Activated naive CD8-positive, alpha-beta T cell treated with anti-CD3 and anti-CD28 coated beads for 36 hours (primary cell): Measurements from ENCODE around the gene RNGTT. TPM values are rescaled to one million over a fixed set of nuclear protein-coding genes. Genes with fewer than 3 reads are reported as not detected.
"Not testable (repeated sequence)": the region's sequence is repeated elsewhere in the genome, so short reads cannot be mapped to it uniquely, and the experiment has no call there.

ENCODE experiments used
- DNase-seq: peaks from one replicate; pipeline ENCODE4 v3.0.0; 2021
- H3K27ac Mint-ChIP-seq: one replicate; pipeline ENCODE4 v1.8.0; 2022; ENCODE audit warnings: mild to moderate bottlenecking, moderate library complexity, mixed read lengths
- H3K27me3 Mint-ChIP-seq: one replicate; pipeline ENCODE4 v1.8.0; 2022; ENCODE audit warnings: mild to moderate bottlenecking, mixed read lengths
- H3K36me3 Mint-ChIP-seq: one replicate; pipeline ENCODE4 v1.8.0; 2021; ENCODE audit warnings: mild to moderate bottlenecking, mixed read lengths
- H3K4me1 Mint-ChIP-seq: one replicate; pipeline ENCODE4 v1.8.0; 2021; ENCODE audit warnings: mixed read lengths
- H3K4me3 Mint-ChIP-seq: one replicate; pipeline ENCODE4 v1.8.0; 2022; ENCODE audit warnings: mild to moderate bottlenecking, moderate library complexity, mixed read lengths
- H3K9me3 Mint-ChIP-seq: one replicate; pipeline ENCODE4 v1.8.0; 2022; ENCODE audit warnings: mixed read lengths
- total RNA-seq, 2 experiments: library from RNA; stranded (reverse); gene quantifications; one replicate each; pipeline ENCODE4 v1.2.3, GENCODE V29; 2021

RNGTT gene
- total RNA-seq, 2 experiments from 2014 or later: 19.7 to 20.9 TPM

DNA sequence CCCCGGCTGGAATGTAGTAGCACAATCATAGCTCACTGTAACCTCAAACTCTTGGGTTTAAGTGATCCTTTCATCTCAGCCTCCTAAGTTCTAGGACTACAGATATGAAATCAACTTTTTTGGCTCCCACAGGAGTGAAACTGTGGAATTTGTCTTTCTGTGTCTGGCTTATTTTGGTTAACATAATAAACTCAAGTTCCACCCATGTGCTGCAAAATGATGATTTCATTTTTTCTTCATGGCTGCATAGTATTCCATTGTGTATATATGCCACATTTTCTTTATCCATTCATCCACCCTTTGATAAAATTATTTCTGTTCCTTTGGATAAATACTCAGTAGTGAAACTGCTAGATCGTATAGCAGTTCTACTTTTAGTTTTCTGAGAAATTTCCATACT, 29.9 kb downstream of the RNGTT start:
- H3K4me1 Mint-ChIP-seq: no peaks in the 10 kb centered on the region
- peaks cover 71% of the 10 kb centered on the region for H3K36me3 Mint-ChIP-seq
- peaks cover 39% of the 10 kb centered on the region for H3K9me3 Mint-ChIP-seq
- DNase-seq: no peak
- H3K4me3 Mint-ChIP-seq: no peak overlapping the region
- no peaks in the 10 kb centered on the region for H3K27me3 Mint-ChIP-seq
- no peak overlapping the region for H3K27ac Mint-ChIP-seq

GRCh38 chr6:88932019-88932418, 31.4 kb downstream of the RNGTT start:
- Mint-ChIP-seq H3K9me3 (peaks cover 30% of the 10 kb centered on the region), H3K36me3 (peaks cover 58% of the 10 kb centered on the region)
- not testable (repeated sequence) for H3K4me3 Mint-ChIP-seq, H3K4me1 Mint-ChIP-seq, H3K27ac Mint-ChIP-seq, H3K27me3 Mint-ChIP-seq, DNase-seq

- no peaks in the 10 kb centered on the region for H3K9me3 Mint-ChIP-seq
- no peaks in the 10 kb centered on the region for H3K27me3 Mint-ChIP-seq
- no peak overlapping the region for H3K27ac Mint-ChIP-seq
- no peak overlapping the region for H3K4me3 Mint-ChIP-seq
- H3K4me1 Mint-ChIP-seq: peaks cover 1% of the 10 kb centered on the region
- no peak for DNase-seq
- H3K36me3 Mint-ChIP-seq: peaks cover 27% of the 10 kb centered on the region
These were observed 40.5 kb downstream of the RNGTT start for GRCh38 chr6:88922775-88923548.

GRCh38 chr6:88921734-88922133, 41.7 kb downstream of the RNGTT start:
- Mint-ChIP-seq H3K4me3 (no peak overlapping the region), H3K36me3 (peaks cover 34% of the 10 kb centered on the region), H3K27ac (no peak overlapping the region), H3K27me3 (no peaks in the 10 kb centered on the region), H3K4me1 (peaks cover 10% of the 10 kb centered on the region), H3K9me3 (no peaks in the 10 kb centered on the region)
- DNase-seq: no peak

DNA sequence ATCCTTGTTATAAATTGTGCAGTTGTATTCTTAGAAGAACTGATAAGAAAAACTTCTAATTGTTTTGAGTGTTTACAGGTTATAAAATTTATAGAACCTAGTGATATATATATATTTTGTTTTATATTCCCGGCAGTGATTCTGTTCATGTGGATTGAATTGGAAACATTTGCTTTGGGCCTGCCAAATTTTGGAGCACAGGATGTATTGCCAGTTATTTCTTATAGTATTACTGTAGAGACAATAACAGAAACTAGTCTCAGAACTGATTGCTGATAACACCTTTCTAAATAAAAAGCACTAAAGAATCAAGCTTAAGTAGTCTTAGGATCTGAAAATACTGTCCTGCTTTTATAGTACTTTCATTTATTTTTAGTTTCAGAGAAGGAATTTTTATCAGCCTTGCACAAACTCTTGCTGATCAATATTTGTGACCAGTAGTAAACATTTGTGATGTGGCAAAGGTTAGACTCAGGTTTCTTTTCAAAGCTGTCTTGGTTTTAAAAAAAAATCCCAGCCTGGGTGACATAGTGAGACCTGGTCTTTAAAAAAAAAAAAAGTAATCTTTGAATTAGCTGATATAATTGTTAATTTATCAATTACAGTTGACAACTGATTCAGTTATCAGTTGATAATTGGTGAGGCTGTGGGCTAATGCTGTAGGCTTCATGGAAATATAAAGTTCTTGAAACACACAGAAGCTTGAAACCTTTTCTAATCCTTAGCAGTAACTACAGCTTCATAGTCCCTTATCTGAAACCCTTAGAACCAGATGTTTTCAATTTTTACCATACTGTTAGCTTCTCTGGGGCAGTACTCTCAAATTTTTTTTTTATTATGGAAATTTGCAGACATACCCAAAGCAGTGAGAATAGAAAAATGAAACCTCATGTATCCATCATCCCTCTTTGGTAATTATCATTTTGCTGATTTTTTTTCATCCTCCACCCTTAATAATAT, 42.4 kb downstream of the RNGTT start:
- DNase-seq: no peak
- Mint-ChIP-seq H3K27ac (no peak overlapping the region), H3K27me3 (no peaks in the 10 kb centered on the region), H3K4me3 (no peak overlapping the region), H3K9me3 (no peaks in the 10 kb centered on the region), H3K36me3 (peaks cover 34% of the 10 kb centered on the region), H3K4me1 (peaks cover 11% of the 10 kb centered on the region)

- Mint-ChIP-seq H3K4me1 (peaks cover 15% of the 10 kb centered on the region), H3K27ac (no peak overlapping the region), H3K27me3 (no peaks in the 10 kb centered on the region), H3K4me3 (no peak overlapping the region), H3K36me3 (peaks cover 42% of the 10 kb centered on the region), H3K9me3 (peaks cover 3% of the 10 kb centered on the region)
- DNase-seq: no peak
These were observed 43.3 kb downstream of the RNGTT start for GRCh38 chr6:88920088-88920487.

GRCh38 chr6:88919032-88919431, 44.4 kb downstream of the RNGTT start:
- H3K36me3 Mint-ChIP-seq: peaks cover 46% of the 10 kb centered on the region
- H3K9me3 Mint-ChIP-seq: peaks cover 3% of the 10 kb centered on the region
- H3K4me3 Mint-ChIP-seq: no peak overlapping the region
- DNase-seq: no peak
- no peak overlapping the region for H3K27ac Mint-ChIP-seq
- H3K4me1 Mint-ChIP-seq: peaks cover 22% of the 10 kb centered on the region
- no peaks in the 10 kb centered on the region for H3K27me3 Mint-ChIP-seq

DNA sequence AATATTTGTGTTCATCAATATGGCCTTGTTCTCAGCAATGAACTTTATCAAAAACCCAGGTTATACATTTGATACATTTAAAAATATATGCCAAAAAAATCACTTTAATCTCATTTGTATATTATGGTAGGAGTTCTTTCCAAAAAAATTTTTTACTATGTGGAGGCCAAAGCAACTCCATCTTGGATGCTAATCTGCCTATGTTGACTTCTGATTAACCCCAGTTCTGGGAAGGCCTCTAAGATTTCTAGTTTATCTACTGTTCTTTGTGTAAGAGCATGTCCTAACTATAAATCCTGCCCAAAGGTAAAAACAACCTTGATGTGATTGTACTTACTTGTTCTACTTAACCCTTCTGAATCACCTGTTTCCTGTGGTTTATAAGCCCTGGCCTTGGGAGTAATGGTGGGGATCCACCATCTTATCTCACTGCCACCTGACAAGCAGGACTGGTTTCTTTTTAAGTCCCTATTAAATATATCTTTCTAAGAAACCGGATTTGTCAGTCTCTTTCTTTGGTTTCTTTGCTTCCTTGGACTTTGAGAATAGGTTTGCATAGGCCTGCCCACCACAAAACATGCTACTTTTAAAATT, 46.7 kb downstream of the RNGTT start:
- Mint-ChIP-seq H3K4me1 (peaks cover 34% of the 10 kb centered on the region), H3K27ac (no peak overlapping the region), H3K4me3 (no peak overlapping the region), H3K9me3 (peaks cover 3% of the 10 kb centered on the region), H3K27me3 (no peaks in the 10 kb centered on the region), H3K36me3 (peaks cover 45% of the 10 kb centered on the region)
- DNase-seq: no peak

DNA sequence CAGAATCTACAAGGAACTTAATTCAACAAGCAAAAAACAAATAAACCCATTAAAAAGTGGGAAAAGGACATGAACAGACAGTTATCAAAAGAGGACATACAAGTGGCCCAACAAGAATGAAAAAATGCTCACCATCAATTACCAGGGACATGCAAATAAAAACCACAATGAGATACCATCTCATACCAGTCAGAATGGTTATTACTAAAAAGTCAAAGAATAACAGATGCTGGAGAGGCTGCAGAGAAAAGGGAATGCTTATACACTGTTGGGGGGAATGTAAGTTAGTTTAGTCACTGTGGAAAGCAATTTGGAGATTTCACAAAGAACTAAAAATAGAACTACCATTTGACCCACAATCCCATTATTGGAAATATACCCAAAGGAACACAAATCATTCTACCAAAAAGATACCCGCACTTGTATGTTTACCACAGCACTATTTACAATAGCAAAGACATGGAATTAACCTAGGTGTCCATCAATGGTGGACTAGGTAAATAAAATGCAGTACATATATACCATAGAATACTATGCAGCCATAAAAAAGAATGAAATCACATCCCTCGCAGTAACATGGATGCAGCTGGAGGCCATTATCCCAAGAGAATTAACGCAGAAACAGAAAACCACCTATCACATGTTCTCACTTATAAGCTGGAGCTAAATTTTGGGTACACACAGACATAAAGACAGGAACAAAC, 48.4 kb downstream of the RNGTT start:
- H3K4me1 Mint-ChIP-seq: peaks cover 47% of the 10 kb centered on the region
- H3K27ac Mint-ChIP-seq: no peak overlapping the region
- peaks cover 3% of the 10 kb centered on the region for H3K9me3 Mint-ChIP-seq
- H3K27me3 Mint-ChIP-seq: no peaks in the 10 kb centered on the region
- H3K4me3 Mint-ChIP-seq: no peak overlapping the region
- no peak for DNase-seq
- peaks cover 53% of the 10 kb centered on the region for H3K36me3 Mint-ChIP-seq

- no peak overlapping the region for H3K4me3 Mint-ChIP-seq
- peaks cover 56% of the 10 kb centered on the region for H3K36me3 Mint-ChIP-seq
- no peak for DNase-seq
- H3K9me3 Mint-ChIP-seq: peaks cover 3% of the 10 kb centered on the region
- peaks cover 53% of the 10 kb centered on the region for H3K4me1 Mint-ChIP-seq
- no peak overlapping the region for H3K27ac Mint-ChIP-seq
- no peaks in the 10 kb centered on the region for H3K27me3 Mint-ChIP-seq
These were observed 49.2 kb downstream of the RNGTT start for GRCh38 chr6:88914180-88914579.

DNA sequence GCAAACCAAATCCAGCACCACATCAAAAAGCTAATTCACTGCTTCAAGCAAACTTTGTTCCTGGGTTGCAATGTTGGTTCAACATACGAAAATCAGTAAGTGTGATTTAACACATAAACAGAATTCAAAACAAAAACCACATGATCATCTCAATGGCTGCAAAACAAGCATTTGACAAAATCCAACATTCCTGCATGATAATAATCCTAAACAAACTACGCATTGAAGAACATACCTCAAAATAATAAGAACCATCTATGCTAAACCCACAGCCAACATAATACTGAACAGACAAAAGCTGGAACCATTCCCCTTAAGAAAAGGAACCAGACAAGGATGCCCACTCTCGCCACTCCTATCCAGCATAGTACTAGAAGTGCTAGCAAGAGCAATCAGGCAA, 49.9 kb downstream of the RNGTT start:
- Mint-ChIP-seq H3K9me3 (peaks cover 3% of the 10 kb centered on the region), H3K36me3 (peaks cover 59% of the 10 kb centered on the region), H3K4me3 (no peak overlapping the region), H3K27me3 (no peaks in the 10 kb centered on the region), H3K27ac (no peak overlapping the region), H3K4me1 (peaks cover 55% of the 10 kb centered on the region)
- no peak for DNase-seq

- DNase-seq: no peak
- Mint-ChIP-seq H3K27me3 (no peaks in the 10 kb centered on the region), H3K4me3 (no peak overlapping the region), H3K9me3 (peaks cover 3% of the 10 kb centered on the region), H3K4me1 (peaks cover 50% of the 10 kb centered on the region), H3K36me3 (peaks cover 53% of the 10 kb centered on the region), H3K27ac (no peak overlapping the region)
These were observed 52.3 kb downstream of the RNGTT start for GRCh38 chr6:88910922-88911778.

- Mint-ChIP-seq H3K36me3 (peaks cover 49% of the 10 kb centered on the region), H3K9me3 (no peaks in the 10 kb centered on the region), H3K4me3 (no peak overlapping the region), H3K4me1 (peaks cover 38% of the 10 kb centered on the region), H3K27me3 (no peaks in the 10 kb centered on the region), H3K27ac (no peak overlapping the region)
- DNase-seq: no peak
These were observed 54.5 kb downstream of the RNGTT start for GRCh38 chr6:88908598-88909548.
